ENCODE data around the gene CRYGC. TPM values are rescaled to one million over a fixed set of nuclear protein-coding genes. Genes with fewer than 3 reads are reported as not detected.

Gene CRYGC
- total and polyA plus RNA-seq, 2 donors (not counting 1 experiment from before 2014, with no cell fraction given), result not detected

DNA sequence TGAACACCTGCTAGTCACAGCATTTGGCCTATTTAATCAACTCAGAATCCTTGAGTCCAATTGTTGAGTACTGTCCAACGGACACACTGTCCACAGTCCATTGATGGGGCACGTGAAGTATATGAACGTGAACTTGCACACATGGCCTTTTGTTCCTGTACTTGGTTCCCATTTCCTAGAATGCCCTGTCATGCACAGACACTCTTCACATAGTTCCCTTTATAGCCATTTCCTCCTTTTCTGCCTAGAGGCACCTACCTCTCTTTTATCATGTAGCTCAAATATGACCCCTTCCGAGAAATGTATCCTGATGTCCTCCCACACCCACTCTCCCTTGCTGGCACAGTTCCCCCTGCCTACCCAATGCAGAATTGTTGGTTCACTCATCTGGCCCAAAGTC lies 42.5 kb upstream of the CRYGC start:
- Histone ChIP-seq H4K20me1 (ENCODE audit: control insufficient read depth, insufficient read depth, low read length, poor library complexity, severe bottlenecking) (no peaks in the 10 kb centered on the region), H3K4me3 (ENCODE audit: control extremely low read depth in 1 of 5, extremely low read depth in 1 of 5, insufficient read depth in 1 of 5, low read depth in 2 of 5, low read length in 4 of 5) (no peak overlapping the region), H3K4me2 (replicated peaks; ENCODE audit: low read depth, low read length, poor library complexity, severe bottlenecking) (no peak overlapping the region), H3K4me1 (ENCODE audit: control insufficient read depth in 2 of 2, insufficient read depth in 2 of 2, low read length in 2 of 2) (no peaks in the 10 kb centered on the region), H3K27ac (ENCODE audit: low read length in 2 of 2) (no peak overlapping the region), H2AFZ (ENCODE audit: insufficient read depth, low read depth, low read length, poor library complexity, severe bottlenecking) (no peak overlapping the region), H3K79me2 (ENCODE audit: control insufficient read depth, insufficient read depth, low read length) (no peaks in the 10 kb centered on the region), H3K27me3 (replicated peaks in 1 of 4; ENCODE audit: control extremely low read depth in 1 of 4, control insufficient read depth in 3 of 4, insufficient read depth in 4 of 4, low read length in 3 of 4) (peaks cover 0 to 8% (median 1%) of the 10 kb centered on the region in 4 experiments), H3K9me3 (ENCODE audit: control extremely low read depth in 1 of 3, control insufficient read depth in 2 of 3, insufficient read depth in 1 of 3, low read length in 2 of 3) (no peaks in the 10 kb centered on the region), H3K36me3 (replicated peaks in 1 of 2; ENCODE audit: control extremely low read depth in 1 of 2, control insufficient read depth in 1 of 2, extremely low read depth in 1 of 2, insufficient read depth in 2 of 2, low read length in 1 of 2) (no peaks in the 10 kb centered on the region), H3K9ac (ENCODE audit: low read length) (no peak overlapping the region)
- 10% methylated on average over 4 of the region's 4 CpGs for WGBS (ENCODE audit: insufficient coverage)
- ChIA-PET POLR2A (no interaction called here), CTCF (no interaction called here)
- ATAC-seq (ENCODE audit: low read depth) (no peak), DNase-seq (no peak)
- TF ChIP-seq CTCF (IDR thresholded peaks at IDR 0.05), result no peak
- no peak for TF ChIP-seq EZH2 (IDR thresholded peaks at IDR 0.05; ENCODE audit: borderline replicate concordance, insufficient read depth, low read depth, low read length, poor library complexity, severe bottlenecking)
- intact Hi-C loops (cut with micrococcal nuclease), result no loop called here
- H3K4me1 Mint-ChIP-seq, result peaks cover 3% of the 10 kb centered on the region
- no peak overlapping the region for H3K4me3 Mint-ChIP-seq
- H3K27me3 Mint-ChIP-seq, result peaks cover 24% of the 10 kb centered on the region
- H3K27ac Mint-ChIP-seq, result no peak overlapping the region
- no peaks in the 10 kb centered on the region for H3K9me3 Mint-ChIP-seq (ENCODE audit: insufficient read depth)

- no peak for DNase-seq
- Mint-ChIP-seq H3K9me3 (ENCODE audit: insufficient read depth) (no peaks in the 10 kb centered on the region), H3K4me3 (no peak overlapping the region), H3K27me3 (peaks cover 14% of the 10 kb centered on the region), H3K4me1 (no peaks in the 10 kb centered on the region), H3K27ac (no peak overlapping the region)
- Histone ChIP-seq H4K20me1 (ENCODE audit: control insufficient read depth, insufficient read depth, low read length, poor library complexity, severe bottlenecking) (no peaks in the 10 kb centered on the region), H3K4me3 (ENCODE audit: control extremely low read depth in 1 of 5, extremely low read depth in 1 of 5, insufficient read depth in 1 of 5, low read depth in 2 of 5, low read length in 4 of 5) (no peak overlapping the region), H3K79me2 (ENCODE audit: control insufficient read depth, insufficient read depth, low read length) (no peaks in the 10 kb centered on the region), H2AFZ (ENCODE audit: insufficient read depth, low read depth, low read length, poor library complexity, severe bottlenecking) (no peak overlapping the region), H3K4me2 (replicated peaks; ENCODE audit: low read depth, low read length, poor library complexity, severe bottlenecking) (no peak overlapping the region), H3K27me3 (replicated peaks in 1 of 4; ENCODE audit: control extremely low read depth in 1 of 4, control insufficient read depth in 3 of 4, insufficient read depth in 4 of 4, low read length in 3 of 4) (peaks cover 0 to 9% (median 2%) of the 10 kb centered on the region in 4 experiments), H3K9ac (ENCODE audit: low read length) (no peak overlapping the region), H3K9me3 (ENCODE audit: control extremely low read depth in 1 of 3, control insufficient read depth in 2 of 3, insufficient read depth in 1 of 3, low read length in 2 of 3) (no peaks in the 10 kb centered on the region), H3K27ac (ENCODE audit: low read length in 2 of 2) (no peak overlapping the region), H3K4me1 (ENCODE audit: control insufficient read depth in 2 of 2, insufficient read depth in 2 of 2, low read length in 2 of 2) (no peaks in the 10 kb centered on the region), H3K36me3 (replicated peaks in 1 of 2; ENCODE audit: control extremely low read depth in 1 of 2, control insufficient read depth in 1 of 2, extremely low read depth in 1 of 2, insufficient read depth in 2 of 2, low read length in 1 of 2) (no peaks in the 10 kb centered on the region)
- ChIA-PET CTCF (interaction anchor here (1.8 kb wide), 1 partner anchor 11 kb away, joined by 8 read pairs; no protein-coding TSS in a partner anchor), POLR2A (no interaction called here)
- TF ChIP-seq EZH2 (IDR thresholded peaks at IDR 0.05; ENCODE audit: borderline replicate concordance, insufficient read depth, low read depth, low read length, poor library complexity, severe bottlenecking), result no peak
- TF ChIP-seq CTCF (IDR thresholded peaks at IDR 0.05), result no peak
- intact Hi-C loops (cut with micrococcal nuclease), result no loop called here
- WGBS (ENCODE audit: insufficient coverage), result 90% methylated on average over 1 of the region's 2 CpGs
- ATAC-seq (ENCODE audit: low read depth), result no peak
These were observed 35.5 kb upstream of the CRYGC start for GRCh38 chr2:208164951-208165755.
